GM21717 (cell line): ENCODE measurements around the gene GRIK2.

Experiments
- ATAC-seq: cut with Tn5 transposase; IDR thresholded peaks from one replicate; pipeline ENCODE4 v1.9.1; 2021; ENCODE audit warnings: mild to moderate bottlenecking, moderate library complexity; ENCODE audit not compliant: unreplicated experiment

The GRIK2 gene

DNA sequence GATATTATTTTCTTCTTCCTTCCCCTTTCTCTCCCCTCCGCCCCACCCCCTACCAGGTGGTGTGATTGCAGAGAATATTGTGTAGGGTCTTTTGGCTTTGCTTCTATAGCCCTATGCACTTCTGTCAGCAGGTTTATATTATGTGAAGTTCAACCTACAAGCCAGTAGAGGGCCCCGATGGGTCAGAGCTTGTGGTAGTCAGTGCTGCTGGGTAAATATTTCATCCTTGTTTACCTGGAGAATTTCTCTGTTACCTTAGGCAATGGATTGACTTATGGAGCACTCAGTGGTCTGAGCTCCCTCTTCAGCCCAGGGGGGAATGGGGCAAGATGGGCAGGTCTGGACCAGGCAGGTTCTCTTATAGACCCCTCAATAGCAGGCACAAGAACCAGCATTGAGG lies 720.9 kb downstream of the GRIK2 start:
- peak; percentile 85 for ATAC-seq

DNA sequence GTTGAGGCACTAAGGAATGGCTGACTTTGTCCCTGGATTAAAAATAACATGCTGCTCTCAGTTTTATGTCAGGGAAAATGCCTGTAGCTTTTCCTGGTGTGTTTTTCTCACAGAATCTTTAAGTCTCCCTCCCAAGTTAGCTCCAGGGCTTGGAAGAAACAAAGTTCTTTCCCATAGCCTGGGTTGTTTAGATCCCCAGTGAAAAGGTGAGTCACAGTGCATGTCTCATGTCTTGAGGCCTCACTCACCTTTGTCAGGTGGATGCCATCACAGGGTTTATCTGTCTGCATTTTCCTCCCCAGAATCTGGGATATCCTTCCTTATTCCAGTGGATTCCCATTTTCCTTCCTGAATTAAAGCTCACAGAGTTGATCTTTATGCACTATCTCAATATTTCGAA lies 722.4 kb downstream of the GRIK2 start:
- no peak for ATAC-seq

DNA sequence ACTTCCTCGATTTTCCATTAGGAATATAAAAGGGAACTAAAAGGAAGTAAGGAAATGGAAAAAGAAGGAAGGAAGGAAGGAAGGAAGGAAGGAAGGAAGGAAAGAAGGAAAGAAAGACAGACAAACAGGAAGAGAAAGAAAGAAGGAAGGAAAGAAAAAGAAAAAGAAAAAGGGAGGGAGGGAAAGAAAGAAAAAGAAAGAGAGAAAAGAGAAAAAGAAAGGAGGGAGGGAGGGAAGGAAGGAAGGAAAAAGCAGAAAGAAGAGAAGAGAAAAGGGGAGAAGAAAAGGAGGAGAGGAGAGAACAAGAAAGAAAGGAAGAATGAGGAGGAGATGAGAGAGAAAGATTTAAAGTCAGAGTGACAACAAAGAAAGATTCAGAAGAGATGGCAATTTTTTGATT lies 724.5 kb downstream of the GRIK2 start:
- ATAC-seq = no peak
